MM.1S (cell line): Measurements from ENCODE around the gene HARBI1.

ENCODE experiments used
- EZH2 ChIP-seq: fragments of 300-600 bp; sonication (generic); optimal IDR thresholded peaks from 2 replicates; pipeline ENCODE3; 2017; ENCODE audit warnings: low read depth, mild to moderate bottlenecking, antibody characterized with exemption, low read length, mixed read lengths
- EZH2phosphoT487 ChIP-seq: fragments of 300-600 bp; sonication (generic); IDR thresholded peaks from 2 replicates; pipeline ENCODE4 v1.6.1; 2018; ENCODE audit warnings: antibody characterized with exemption, low read length
- TF ChIP-seq, protein P1 (sequence below): fragments of 300-600 bp; sonication (generic); IDR thresholded peaks from 2 replicates; pipeline ENCODE4 v1.5.1; 2016; ENCODE audit warnings: antibody characterized with exemption, low read length, mixed read lengths

DNA sequence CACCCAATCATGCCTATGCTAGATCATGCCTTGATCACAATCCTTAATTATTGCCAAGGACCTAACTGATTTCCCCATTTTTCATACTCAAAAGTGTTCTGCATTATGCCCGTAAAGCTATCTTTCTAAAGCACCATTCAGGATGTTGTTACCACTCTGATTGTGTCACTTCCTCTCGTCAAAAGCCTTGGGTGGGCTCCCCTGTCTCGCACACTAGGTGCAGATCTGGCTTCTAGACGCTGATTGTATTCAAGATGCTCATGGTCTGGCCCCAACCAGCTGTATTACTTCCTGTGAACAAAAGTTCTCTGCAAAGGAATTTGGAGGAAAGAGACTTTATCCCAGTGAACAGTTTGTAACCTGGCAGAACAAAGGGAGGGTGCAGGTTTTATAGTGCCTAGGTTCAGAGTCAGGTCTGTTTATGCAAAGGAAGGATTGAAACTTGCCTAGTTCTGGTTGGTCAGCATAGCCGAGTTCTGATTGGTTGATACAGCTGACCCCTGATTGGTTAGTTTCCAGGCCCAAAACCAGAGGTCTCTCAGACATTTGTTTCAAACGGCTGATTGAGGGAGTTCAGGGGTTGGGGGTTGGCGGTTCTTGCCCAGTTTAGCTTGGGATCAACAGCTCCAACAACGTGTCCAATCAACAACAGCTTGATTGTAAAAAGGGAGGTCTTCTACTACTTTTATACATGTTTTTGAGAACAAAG, 25.8 kb upstream of the HARBI1 start:
- TF ChIP-seq, protein P1, sequence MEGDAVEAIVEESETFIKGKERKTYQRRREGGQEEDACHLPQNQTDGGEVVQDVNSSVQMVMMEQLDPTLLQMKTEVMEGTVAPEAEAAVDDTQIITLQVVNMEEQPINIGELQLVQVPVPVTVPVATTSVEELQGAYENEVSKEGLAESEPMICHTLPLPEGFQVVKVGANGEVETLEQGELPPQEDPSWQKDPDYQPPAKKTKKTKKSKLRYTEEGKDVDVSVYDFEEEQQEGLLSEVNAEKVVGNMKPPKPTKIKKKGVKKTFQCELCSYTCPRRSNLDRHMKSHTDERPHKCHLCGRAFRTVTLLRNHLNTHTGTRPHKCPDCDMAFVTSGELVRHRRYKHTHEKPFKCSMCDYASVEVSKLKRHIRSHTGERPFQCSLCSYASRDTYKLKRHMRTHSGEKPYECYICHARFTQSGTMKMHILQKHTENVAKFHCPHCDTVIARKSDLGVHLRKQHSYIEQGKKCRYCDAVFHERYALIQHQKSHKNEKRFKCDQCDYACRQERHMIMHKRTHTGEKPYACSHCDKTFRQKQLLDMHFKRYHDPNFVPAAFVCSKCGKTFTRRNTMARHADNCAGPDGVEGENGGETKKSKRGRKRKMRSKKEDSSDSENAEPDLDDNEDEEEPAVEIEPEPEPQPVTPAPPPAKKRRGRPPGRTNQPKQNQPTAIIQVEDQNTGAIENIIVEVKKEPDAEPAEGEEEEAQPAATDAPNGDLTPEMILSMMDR = no peak
- TF ChIP-seq EZH2 (no peak), EZH2phosphoT487 (no peak)
